ENCODE results near the gene PFN3. TPM values are rescaled to one million over a fixed set of nuclear protein-coding genes. Genes with fewer than 3 reads are reported as not detected.
A peak's percentile ranks its signal among the peaks of the same experiment; 100 is the strongest.

PFN3 gene
- total and polyA plus RNA-seq, 7 donors = not detected

DNA sequence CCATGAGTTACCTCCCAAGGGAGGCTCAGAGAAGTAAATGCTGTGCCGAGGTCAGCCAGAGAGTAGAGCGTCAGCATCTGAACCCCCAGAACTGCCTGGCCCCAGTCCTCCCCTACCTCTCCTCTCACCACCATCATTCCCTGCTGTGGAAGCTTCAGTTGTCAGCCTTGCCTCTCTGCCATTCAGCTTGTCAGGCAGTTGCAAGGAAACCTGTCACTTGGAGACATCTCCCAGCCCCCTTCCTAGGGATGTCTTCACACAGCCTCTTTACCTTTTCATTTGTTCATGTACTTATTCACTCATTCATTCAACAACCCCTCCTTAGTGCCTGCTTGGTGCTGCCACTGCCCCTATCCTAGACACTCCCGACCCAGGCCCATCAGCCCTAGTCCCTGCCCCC, 40.6 kb downstream of the PFN3 start:
- H3K4me1 ChIP-seq = peaks cover 0 to 19% (median 14%) of the 10 kb centered on the region in 4 donors
- intact Hi-C loops (cut with DNase I) = no loop called here
- H3K27ac ChIP-seq = no peak overlapping the region
- DNase-seq = no peak
- no peak overlapping the region for H3K4me3 ChIP-seq
- no peak for TF ChIP-seq EP300 (IDR thresholded peaks at IDR 0.05)
- TF ChIP-seq, protein P1, sequence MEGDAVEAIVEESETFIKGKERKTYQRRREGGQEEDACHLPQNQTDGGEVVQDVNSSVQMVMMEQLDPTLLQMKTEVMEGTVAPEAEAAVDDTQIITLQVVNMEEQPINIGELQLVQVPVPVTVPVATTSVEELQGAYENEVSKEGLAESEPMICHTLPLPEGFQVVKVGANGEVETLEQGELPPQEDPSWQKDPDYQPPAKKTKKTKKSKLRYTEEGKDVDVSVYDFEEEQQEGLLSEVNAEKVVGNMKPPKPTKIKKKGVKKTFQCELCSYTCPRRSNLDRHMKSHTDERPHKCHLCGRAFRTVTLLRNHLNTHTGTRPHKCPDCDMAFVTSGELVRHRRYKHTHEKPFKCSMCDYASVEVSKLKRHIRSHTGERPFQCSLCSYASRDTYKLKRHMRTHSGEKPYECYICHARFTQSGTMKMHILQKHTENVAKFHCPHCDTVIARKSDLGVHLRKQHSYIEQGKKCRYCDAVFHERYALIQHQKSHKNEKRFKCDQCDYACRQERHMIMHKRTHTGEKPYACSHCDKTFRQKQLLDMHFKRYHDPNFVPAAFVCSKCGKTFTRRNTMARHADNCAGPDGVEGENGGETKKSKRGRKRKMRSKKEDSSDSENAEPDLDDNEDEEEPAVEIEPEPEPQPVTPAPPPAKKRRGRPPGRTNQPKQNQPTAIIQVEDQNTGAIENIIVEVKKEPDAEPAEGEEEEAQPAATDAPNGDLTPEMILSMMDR (IDR thresholded peaks at IDR 0.05) = no peak
- no peak for TF ChIP-seq POLR2A (IDR thresholded peaks at IDR 0.05)
- no peak for TF ChIP-seq POLR2AphosphoS5 (IDR thresholded peaks at IDR 0.05)
- H3K36me3 ChIP-seq = no peaks in the 10 kb centered on the region
- H3K27me3 ChIP-seq = peaks cover 0 to 12% (median 0%) of the 10 kb centered on the region in 3 donors
- 87 to 88% methylated on average over 3 of the region's 3 CpGs for WGBS, 2 donors
- H3K9me3 ChIP-seq = no peaks in the 10 kb centered on the region

DNA sequence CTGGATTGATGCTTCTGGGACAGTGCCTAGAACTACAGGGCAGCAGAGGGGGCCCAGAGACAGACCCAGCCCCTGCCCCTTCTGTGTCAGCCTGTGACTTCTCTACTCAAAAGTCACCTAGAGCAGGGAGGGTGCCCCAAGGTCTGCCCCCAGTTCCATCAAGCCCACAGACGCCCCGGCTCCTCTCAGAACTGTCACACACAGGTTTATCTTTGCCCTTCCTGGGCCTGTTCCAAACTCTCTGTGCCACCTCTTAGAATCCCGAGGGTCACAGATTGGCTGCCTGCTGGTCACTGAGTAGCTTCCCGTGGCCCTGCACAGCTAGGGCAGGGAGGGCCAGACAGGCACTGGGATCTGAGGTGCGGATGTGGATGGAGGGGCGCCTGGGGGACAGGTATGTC, 41.0 kb downstream of the PFN3 start:
- intact Hi-C loops (cut with DNase I) = no loop called here
- H3K4me1 ChIP-seq = peaks cover 0 to 19% (median 14%) of the 10 kb centered on the region in 4 donors
- 85 to 87% methylated on average over 6 of the region's 6 CpGs for WGBS, 2 donors
- no peaks in the 10 kb centered on the region for H3K9me3 ChIP-seq
- no peak overlapping the region for H3K27ac ChIP-seq
- no peak for DNase-seq
- peaks cover 0 to 12% (median 0%) of the 10 kb centered on the region in 3 donors for H3K27me3 ChIP-seq
- no peak for TF ChIP-seq POLR2A (IDR thresholded peaks at IDR 0.05)
- TF ChIP-seq, protein P1 (IDR thresholded peaks at IDR 0.05) = no peak
- TF ChIP-seq POLR2AphosphoS5 (IDR thresholded peaks at IDR 0.05) = no peak
- no peak for TF ChIP-seq EP300 (IDR thresholded peaks at IDR 0.05)
- H3K36me3 ChIP-seq = no peaks in the 10 kb centered on the region
- H3K4me3 ChIP-seq = no peak overlapping the region

DNA sequence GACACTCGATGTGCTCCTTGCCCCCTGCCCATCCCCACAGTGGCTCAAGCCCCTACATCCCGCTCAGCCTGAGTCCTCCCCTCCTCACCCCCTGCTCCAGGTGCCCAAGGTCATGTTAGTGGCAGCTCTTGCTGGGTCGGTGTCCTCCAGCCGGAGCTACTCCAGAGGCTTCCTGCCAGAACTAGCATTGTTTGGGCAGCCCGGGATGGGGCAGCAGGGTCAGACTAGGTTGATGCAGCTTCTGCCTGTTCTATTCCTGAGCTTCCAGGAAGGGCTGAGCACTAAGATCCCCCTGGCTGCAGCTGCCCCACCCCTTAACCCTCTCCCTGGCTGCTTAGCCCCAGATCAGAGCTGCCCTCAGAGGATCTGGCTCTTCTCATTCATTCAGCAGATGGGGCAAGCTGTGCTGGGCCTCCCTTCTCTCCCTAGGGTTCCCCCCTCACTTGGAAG, 42.1 kb downstream of the PFN3 start:
- peak overlapping the region in 3 of 4 donors; percentile 17 to 41 (median 31) for H3K4me3 ChIP-seq
- peaks cover 0 to 12% (median 0%) of the 10 kb centered on the region in 3 donors for H3K27me3 ChIP-seq
- peaks cover 0 to 9% (median 9%) of the 10 kb centered on the region in 4 donors for H3K4me1 ChIP-seq
- no peak overlapping the region for H3K27ac ChIP-seq
- no peak for DNase-seq
- WGBS, 2 donors = 7 to 17% methylated on average over 5 of the region's 5 CpGs
- H3K9me3 ChIP-seq = no peaks in the 10 kb centered on the region
- H3K36me3 ChIP-seq = no peaks in the 10 kb centered on the region
- intact Hi-C loops (cut with DNase I) = no loop called here
- TF ChIP-seq EP300 (IDR thresholded peaks at IDR 0.05) = no peak
- no peak for TF ChIP-seq POLR2A (IDR thresholded peaks at IDR 0.05)
- TF ChIP-seq POLR2AphosphoS5 (IDR thresholded peaks at IDR 0.05) = no peak

DNA sequence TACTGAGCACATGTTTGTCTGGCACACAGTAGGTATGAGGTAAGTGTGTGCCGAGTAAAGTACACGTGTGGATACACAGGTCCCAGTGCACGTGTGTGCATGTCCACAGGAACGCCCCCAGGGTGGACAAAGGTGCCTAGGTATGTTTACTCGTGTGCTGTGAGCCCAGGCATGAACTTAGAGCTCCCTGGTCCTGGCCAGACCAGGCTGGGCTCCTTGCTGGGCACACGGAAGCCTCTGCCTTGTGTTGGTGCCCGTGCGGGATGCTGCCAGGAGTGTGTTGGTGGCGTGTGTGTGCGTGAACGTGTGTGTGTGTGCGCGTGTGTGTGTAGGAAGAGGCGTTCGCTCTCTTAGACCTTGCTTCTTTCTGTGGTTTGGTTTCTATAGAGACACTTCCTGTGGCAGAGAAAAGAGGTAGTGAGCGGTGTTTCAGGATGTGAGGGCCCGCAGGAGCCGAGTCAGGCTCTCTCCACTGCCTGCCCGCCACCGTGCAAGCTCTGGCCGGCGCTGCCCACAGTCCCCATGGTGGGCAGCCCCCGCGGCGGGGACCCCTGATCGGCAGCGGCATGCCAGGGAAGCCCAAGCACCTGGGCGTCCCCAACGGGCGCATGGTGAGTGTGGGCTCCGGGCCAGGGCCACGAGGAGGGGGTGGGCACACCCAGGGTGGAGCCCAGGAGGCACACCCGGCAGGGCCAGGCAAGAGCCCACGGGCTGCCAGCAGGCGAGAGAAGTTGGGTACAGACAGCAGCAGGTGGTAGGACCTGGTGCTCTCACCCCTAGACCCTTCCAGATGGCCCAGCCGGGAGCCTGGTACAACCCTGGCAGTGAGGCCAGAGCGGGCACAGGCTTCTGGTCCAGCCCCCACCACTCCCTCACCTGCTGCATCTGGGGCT, 42.8 kb downstream of the PFN3 start, which contains the start of gene RGS14:
Gene RGS14 (plus strand): TSS at position 466 of the 893 bp plus-strand sequence. CDS start 101 bp downstream, at position 567.
- no peak for DNase-seq
- Histone ChIP-seq H3K27me3 (peaks cover 0 to 12% (median 0%) of the 10 kb centered on the region in 3 donors), H3K36me3 (no peaks in the 10 kb centered on the region), H3K4me1 (peaks cover 0 to 3% (median 2%) of the 10 kb centered on the region in 4 donors), H3K4me3 (peak within 1 kb of the TSS in 3 of 4 donors; percentile 17 to 41 (median 31)), H3K9me3 (no peaks in the 10 kb centered on the region), H3K27ac (peak within 1 kb of the TSS in 1 of 4 donors; percentile 23)
- no peak for TF ChIP-seq POLR2AphosphoS5 (IDR thresholded peaks at IDR 0.05)
- intact Hi-C loops (cut with DNase I) = no loop called here
- WGBS, 2 donors = 6 to 16% methylated on average over 37 of the region's 37 CpGs

DNA sequence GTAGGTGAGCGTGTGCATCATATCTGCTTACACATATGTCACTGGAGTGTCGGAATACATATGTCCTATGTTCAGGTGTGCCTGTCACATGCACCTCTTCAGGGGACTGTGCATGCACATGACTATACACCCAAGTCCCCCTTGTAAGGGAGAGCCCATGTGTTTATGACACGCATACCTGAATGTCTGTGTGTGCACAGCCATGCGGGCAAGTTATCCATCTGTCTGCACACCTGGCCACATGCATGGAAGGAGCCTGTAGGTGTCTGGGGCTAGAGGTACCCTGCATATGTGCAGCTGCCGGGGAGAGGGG, 43.4 kb downstream of the PFN3 start:
- H3K4me3 ChIP-seq = no peak overlapping the region
- no peak for TF ChIP-seq POLR2AphosphoS5 (IDR thresholded peaks at IDR 0.05)
- no peak for TF ChIP-seq POLR2A (IDR thresholded peaks at IDR 0.05)
- TF ChIP-seq, protein P1 (IDR thresholded peaks at IDR 0.05) = no peak
- no peak overlapping the region for H3K27ac ChIP-seq
- no peak for DNase-seq
- 59 to 79% methylated on average over 5 of the region's 5 CpGs for WGBS, 2 donors
- H3K4me1 ChIP-seq = peaks cover 0 to 5% (median 1%) of the 10 kb centered on the region in 4 donors
- H3K9me3 ChIP-seq = no peaks in the 10 kb centered on the region
- no peaks in the 10 kb centered on the region for H3K36me3 ChIP-seq
- intact Hi-C loops (cut with DNase I) = no loop called here
- peaks cover 0 to 12% (median 0%) of the 10 kb centered on the region in 3 donors for H3K27me3 ChIP-seq

Measured in sigmoid colon (tissue), 7 donors.